Activated CD8-positive, alpha-beta memory T cell treated with anti-CD3 and anti-CD28 coated beads for 36 hours (primary cell): ENCODE data around the gene KHDC1L. TPM values are rescaled to one million over a fixed set of nuclear protein-coding genes. Genes with fewer than 3 reads are reported as not detected.
"Not testable (repeated sequence)": the region's sequence is repeated elsewhere in the genome, so short reads cannot be mapped to it uniquely, and the experiment has no call there.

Experiments used
- CTCF ChIA-PET: fragments of 350-600 bp; sonication (Branson Sonifier 250); formaldehyde crosslinking; loops from one replicate; lab custom pipeline; 2021; ENCODE audit warnings: antibody characterized with exemption; lab: Charles Lee
- POLR2A ChIA-PET: fragments of 350-600 bp; sonication (Branson Sonifier 250); formaldehyde crosslinking; loops from one replicate; lab custom pipeline; 2021; ENCODE audit warnings: antibody characterized with exemption; lab: Charles Lee
- total RNA-seq, 2 experiments: library from RNA; stranded (reverse); gene quantifications; one replicate each; pipeline ENCODE4 v1.2.3, GENCODE V29; 2021

The KHDC1L gene
- total RNA-seq, 2 experiments from 2014 or later = 0.31 TPM; not detected in 1

- POLR2A ChIA-PET = no interaction called here
- CTCF ChIA-PET = no interaction called here
Measured at GRCh38 chr6:73216859-73217258, 8.4 kb downstream of the KHDC1L start.

GRCh38 chr6:73209117-73209516, 16.2 kb downstream of the KHDC1L start:
- CTCF ChIA-PET = no interaction called here

GRCh38 chr6:73207221-73207837, 18.0 kb downstream of the KHDC1L start:
- ChIA-PET CTCF (no interaction called here), POLR2A (no interaction called here)

More at GRCh38 chr6:73209117-73209516, 16.2 kb downstream of the KHDC1L start:
- POLR2A ChIA-PET = no interaction called here

GRCh38 chr6:73204252-73204651, 21.0 kb downstream of the KHDC1L start:
- CTCF ChIA-PET = no interaction called here
- POLR2A ChIA-PET = no interaction called here

GRCh38 chr6:73203098-73203497, 22.2 kb downstream of the KHDC1L start:
- CTCF ChIA-PET = no interaction called here
- POLR2A ChIA-PET = no interaction called here

- CTCF ChIA-PET = interaction anchor here (0.6 kb wide), 1 partner anchor 980 kb away, joined by 3 read pairs; no protein-coding TSS in a partner anchor
- POLR2A ChIA-PET = no interaction called here
Measured at GRCh38 chr6:73200735-73201134, 24.6 kb downstream of the KHDC1L start.

- POLR2A ChIA-PET = no interaction called here
- CTCF ChIA-PET = no interaction called here
Measured at GRCh38 chr6:73200247-73200646, 25.0 kb downstream of the KHDC1L start.

GRCh38 chr6:73194744-73195143, 30.6 kb downstream of the KHDC1L start:
- CTCF ChIA-PET = no interaction called here
- POLR2A ChIA-PET = no interaction called here

GRCh38 chr6:73193302-73193701, 32.0 kb downstream of the KHDC1L start:
- POLR2A ChIA-PET, CTCF ChIA-PET: not testable (repeated sequence)

- ChIA-PET POLR2A (no interaction called here), CTCF (interaction anchor here (0.9 kb wide), 1 partner anchor 770 kb away, joined by 4 read pairs; no protein-coding TSS in a partner anchor)
Measured at GRCh38 chr6:73182021-73182607, 43.2 kb downstream of the KHDC1L start.

- ChIA-PET CTCF (interaction anchor here (1.0 kb wide), 1 partner anchor 769 kb away, joined by 3 read pairs; no protein-coding TSS in a partner anchor), POLR2A (no interaction called here)
Measured at GRCh38 chr6:73180763-73181619, 44.3 kb downstream of the KHDC1L start.

- CTCF ChIA-PET = interaction anchor here (1.0 kb wide), 1 partner anchor 768 kb away, joined by 3 read pairs; no protein-coding TSS in a partner anchor
- POLR2A ChIA-PET = no interaction called here
Measured at GRCh38 chr6:73180076-73180738, 45.1 kb downstream of the KHDC1L start.

GRCh38 chr6:73177221-73177944, 47.9 kb downstream of the KHDC1L start:
- POLR2A ChIA-PET = no interaction called here
- CTCF ChIA-PET = no interaction called here

- CTCF ChIA-PET = no interaction called here
Measured at GRCh38 chr6:73176057-73176456, 49.2 kb downstream of the KHDC1L start.

GRCh38 chr6:73174646-73175045, 50.6 kb downstream of the KHDC1L start:
- CTCF ChIA-PET = no interaction called here
- POLR2A ChIA-PET = no interaction called here

More at GRCh38 chr6:73176057-73176456, 49.2 kb downstream of the KHDC1L start:
- POLR2A ChIA-PET = no interaction called here
